Subcutaneous abdominal adipose tissue (tissue), 5 donors: Measurements from ENCODE around the gene NUMB.
"Not testable (repeated sequence)": the region's sequence is repeated elsewhere in the genome, so short reads cannot be mapped to it uniquely, and the experiment has no call there.

Source experiments
- H3K27ac ChIP-seq: one replicate; pipeline ENCODE4 v1.7.0; 2013; ENCODE audit warnings: low read depth, mild to moderate bottlenecking, inconsistent platforms, low read length, moderate library complexity
- H3K27me3 ChIP-seq, 5 donors: one replicate each; pipeline ENCODE4 v1.7.0; 2013; ENCODE audit warnings: low read length in 5 of 5, inconsistent platforms in 1 of 5; ENCODE audit not compliant: control insufficient read depth in 5 of 5, insufficient read depth in 4 of 5
- H3K36me3 ChIP-seq, 5 donors: one replicate each; pipeline ENCODE4 v1.7.0; 2013; ENCODE audit warnings: low read length in 5 of 5; ENCODE audit not compliant: control insufficient read depth in 5 of 5, insufficient read depth in 5 of 5
- H3K4me1 ChIP-seq, 5 donors: one replicate each; pipeline ENCODE4 v1.7.0; 2013; ENCODE audit warnings: low read length in 5 of 5, mild to moderate bottlenecking in 3 of 5, moderate library complexity in 1 of 5; ENCODE audit not compliant: control insufficient read depth in 5 of 5, insufficient read depth in 5 of 5
- H3K4me3 ChIP-seq, 5 donors: one replicate each; pipeline ENCODE4 v1.7.0; 2013; ENCODE audit warnings: low read length in 5 of 5, low read depth in 1 of 5
- H3K9ac ChIP-seq, 5 donors: one replicate each; pipeline ENCODE4 v1.7.0; 2013; ENCODE audit warnings: low read length in 5 of 5, mild to moderate bottlenecking in 4 of 5, moderate library complexity in 3 of 5
- H3K9me3 ChIP-seq, 5 donors: one replicate each; pipeline ENCODE4 v1.7.0; 2013; ENCODE audit warnings: low read length in 5 of 5; ENCODE audit not compliant: control insufficient read depth in 5 of 5
- donor health status: healthy.
- donor health status: healthy.
- donor health status: healthy.
- donor health status: healthy.
- donor health status: healthy.

Gene NUMB

GRCh38 chr14:73394317-73394716, 64.0 kb downstream of the NUMB start:
- Histone ChIP-seq H3K36me3 (peaks cover 0 to 2% (median 0%) of the 10 kb centered on the region in 5 donors), H3K4me1 (no peaks in the 10 kb centered on the region), H3K4me3 (no peak overlapping the region), H3K9me3 (no peaks in the 10 kb centered on the region), H3K9ac (no peak overlapping the region), H3K27me3 (no peaks in the 10 kb centered on the region), H3K27ac (no peak overlapping the region)

- Histone ChIP-seq H3K36me3 (peaks cover 0 to 2% (median 0%) of the 10 kb centered on the region in 5 donors), H3K27me3 (no peaks in the 10 kb centered on the region), H3K4me3 (no peak overlapping the region), H3K9ac (no peak overlapping the region), H3K4me1 (no peaks in the 10 kb centered on the region), H3K9me3 (no peaks in the 10 kb centered on the region), H3K27ac (no peak overlapping the region)
These were observed 65.0 kb downstream of the NUMB start for GRCh38 chr14:73393375-73393774.

DNA sequence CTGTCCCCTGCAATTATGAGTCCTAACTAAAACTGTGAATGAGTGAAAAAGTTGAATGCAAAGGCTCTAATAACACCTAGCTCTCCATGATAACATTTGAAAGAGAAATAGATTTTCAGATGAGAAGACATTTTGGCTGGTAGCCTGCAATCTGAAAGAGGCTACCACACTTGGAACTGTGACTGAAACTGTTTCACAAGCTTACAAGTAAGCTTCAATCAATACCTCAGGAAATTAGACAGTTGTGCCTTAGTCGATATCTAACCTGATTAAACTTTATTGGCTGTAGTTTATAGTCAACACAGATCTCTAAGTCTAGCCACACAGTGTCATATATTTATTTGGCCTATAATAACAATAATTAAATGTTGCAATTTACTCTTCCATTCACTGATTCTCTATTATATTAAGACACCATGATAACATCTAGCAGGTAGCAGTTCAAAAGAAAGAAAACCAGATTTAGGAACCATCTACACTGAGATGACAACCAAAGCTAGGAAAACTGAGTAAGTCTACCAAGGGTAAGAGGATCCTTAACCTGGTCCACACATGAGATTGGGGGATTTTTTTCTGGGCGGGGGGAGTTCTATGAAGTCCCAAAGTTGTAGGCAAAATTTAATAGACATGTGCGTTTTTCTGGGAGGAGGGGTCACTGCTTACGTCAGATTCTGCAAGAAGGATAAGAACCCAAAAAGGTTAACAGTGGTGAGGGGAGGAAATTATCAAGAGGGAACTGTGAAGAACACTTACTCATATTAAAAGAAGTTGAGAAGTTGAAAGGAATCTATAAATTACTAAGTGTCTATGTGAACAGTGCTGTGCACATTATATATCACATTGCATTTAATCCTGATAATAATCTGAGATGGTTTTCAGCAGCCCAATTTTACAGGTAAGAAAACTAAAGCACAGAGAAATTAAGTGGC, 65.8 kb downstream of the NUMB start:
- Histone ChIP-seq H3K27me3 (no peaks in the 10 kb centered on the region), H3K4me3 (no peak overlapping the region), H3K9me3 (no peaks in the 10 kb centered on the region), H3K9ac (no peak overlapping the region), H3K27ac (no peak overlapping the region), H3K4me1 (no peaks in the 10 kb centered on the region), H3K36me3 (peaks cover 0 to 2% (median 0%) of the 10 kb centered on the region in 5 donors)

DNA sequence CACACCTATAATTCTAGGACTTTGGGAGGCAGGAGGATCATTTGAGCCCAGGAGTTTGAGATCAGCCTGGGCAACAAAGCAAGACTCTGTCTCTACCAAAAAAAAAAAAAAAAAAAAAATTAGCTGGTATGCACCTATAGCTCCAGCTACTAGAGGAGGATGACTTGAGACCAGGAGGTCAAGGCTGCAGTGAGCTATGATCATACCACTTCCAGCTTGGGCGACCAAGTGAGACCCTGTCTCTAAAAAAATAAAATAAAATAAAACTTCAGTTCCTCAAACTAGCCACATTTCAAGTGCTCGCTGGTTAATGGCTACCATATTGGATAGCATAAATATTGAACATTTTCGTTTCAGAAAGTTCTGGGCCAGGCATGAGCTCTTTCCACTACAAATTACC, 70.5 kb downstream of the NUMB start:
- not testable (repeated sequence) for H3K9me3 ChIP-seq, H3K36me3 ChIP-seq, H3K27me3 ChIP-seq, H3K4me1 ChIP-seq, H3K27ac ChIP-seq, H3K4me3 ChIP-seq, H3K9ac ChIP-seq

DNA sequence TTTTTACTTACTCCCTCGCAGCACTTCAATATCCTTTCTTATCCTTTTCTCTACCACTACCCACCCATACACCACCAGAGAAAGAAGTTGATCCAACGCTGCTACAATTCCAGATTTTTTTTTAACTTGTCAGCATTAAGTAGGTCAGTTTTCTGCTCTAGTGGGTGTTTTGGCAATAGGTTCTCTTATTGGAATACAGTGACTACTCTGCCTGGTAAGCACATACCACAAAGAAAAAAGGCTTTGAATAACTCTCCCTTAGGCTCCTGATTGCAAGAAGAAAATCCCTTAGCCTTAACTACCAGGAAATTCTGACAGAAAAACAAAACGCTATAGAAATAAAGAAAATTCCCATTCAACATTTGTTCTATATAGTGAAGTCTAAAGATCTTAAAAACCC, 72.0 kb downstream of the NUMB start:
- Histone ChIP-seq H3K27me3 (no peaks in the 10 kb centered on the region), H3K9me3 (peaks cover 0 to 7% (median 0%) of the 10 kb centered on the region in 5 donors), H3K36me3 (no peaks in the 10 kb centered on the region), H3K27ac (no peak overlapping the region), H3K9ac (no peak overlapping the region), H3K4me1 (no peaks in the 10 kb centered on the region), H3K4me3 (no peak overlapping the region)

DNA sequence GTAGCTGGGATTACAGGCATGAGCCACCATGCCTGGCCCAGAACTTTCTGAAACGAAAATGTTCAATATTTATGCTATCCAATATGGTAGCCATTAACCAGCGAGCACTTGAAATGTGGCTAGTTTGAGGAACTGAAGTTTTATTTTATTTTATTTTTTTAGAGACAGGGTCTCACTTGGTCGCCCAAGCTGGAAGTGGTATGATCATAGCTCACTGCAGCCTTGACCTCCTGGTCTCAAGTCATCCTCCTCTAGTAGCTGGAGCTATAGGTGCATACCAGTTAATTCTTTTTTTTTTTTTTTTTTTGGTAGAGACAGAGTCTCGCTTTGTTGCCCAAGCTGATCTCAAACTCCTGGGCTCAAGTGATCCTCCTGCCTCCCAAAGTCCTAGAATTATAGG, 73.3 kb downstream of the NUMB start:
- H3K9ac ChIP-seq, H3K9me3 ChIP-seq, H3K27me3 ChIP-seq, H3K27ac ChIP-seq, H3K36me3 ChIP-seq, H3K4me1 ChIP-seq, H3K4me3 ChIP-seq: not testable (repeated sequence)

- Histone ChIP-seq H3K27ac (no peak overlapping the region), H3K4me3 (no peak overlapping the region)
These were observed 75.0 kb downstream of the NUMB start for GRCh38 chr14:73383356-73383755.

GRCh38 chr14:73381380-73382013, 76.8 kb downstream of the NUMB start:
- Histone ChIP-seq H3K36me3 (peaks cover 0 to 6% (median 3%) of the 10 kb centered on the region in 5 donors), H3K27ac (no peak overlapping the region), H3K9me3 (peaks cover 0 to 7% (median 0%) of the 10 kb centered on the region in 5 donors), H3K4me3 (no peak overlapping the region), H3K4me1 (no peaks in the 10 kb centered on the region), H3K27me3 (no peaks in the 10 kb centered on the region), H3K9ac (no peak overlapping the region)

More at GRCh38 chr14:73383356-73383755, 75.0 kb downstream of the NUMB start:
- no peaks in the 10 kb centered on the region for H3K4me1 ChIP-seq
- H3K9me3 ChIP-seq: peaks cover 0 to 7% (median 0%) of the 10 kb centered on the region in 5 donors
- peaks cover 0 to 6% (median 3%) of the 10 kb centered on the region in 5 donors for H3K36me3 ChIP-seq
- no peaks in the 10 kb centered on the region for H3K27me3 ChIP-seq
- no peak overlapping the region for H3K9ac ChIP-seq

- Histone ChIP-seq H3K9ac (no peak overlapping the region), H3K4me3 (no peak overlapping the region), H3K27ac (no peak overlapping the region), H3K9me3 (no peaks in the 10 kb centered on the region), H3K36me3 (peaks cover 0 to 6% (median 3%) of the 10 kb centered on the region in 5 donors), H3K27me3 (no peaks in the 10 kb centered on the region), H3K4me1 (peaks cover 0 to 4% (median 0%) of the 10 kb centered on the region in 5 donors)
These were observed 81.8 kb downstream of the NUMB start for GRCh38 chr14:73376585-73376984.

DNA sequence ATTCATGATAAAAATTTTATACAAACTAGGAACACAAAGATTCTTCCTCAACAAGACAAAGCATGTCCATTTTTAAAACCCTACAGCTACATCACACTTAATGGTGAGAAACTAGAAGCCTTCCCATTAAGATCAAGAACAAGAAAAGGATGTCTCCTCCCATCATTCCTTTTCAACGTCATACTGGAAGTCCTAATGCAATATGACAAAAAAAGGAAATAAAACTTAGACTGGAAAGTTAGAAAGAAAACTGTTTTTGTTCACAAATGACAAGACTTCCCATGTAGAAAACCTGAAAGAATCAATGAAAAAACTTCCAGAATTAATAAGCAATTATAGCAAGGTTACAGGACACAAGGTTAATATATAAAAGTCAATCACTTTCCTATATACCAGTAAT, 82.5 kb downstream of the NUMB start:
- peaks cover 0 to 6% (median 3%) of the 10 kb centered on the region in 5 donors for H3K36me3 ChIP-seq
- no peak overlapping the region for H3K9ac ChIP-seq
- H3K27me3 ChIP-seq: no peaks in the 10 kb centered on the region
- no peak overlapping the region for H3K27ac ChIP-seq
- H3K4me1 ChIP-seq: peaks cover 0 to 4% (median 0%) of the 10 kb centered on the region in 5 donors
- H3K9me3 ChIP-seq: no peaks in the 10 kb centered on the region
- H3K4me3 ChIP-seq: no peak overlapping the region
